Ascending aorta (tissue), 2 donors: ENCODE results near the gene MKNK2. TPM values are rescaled to one million over a fixed set of nuclear protein-coding genes. Genes with fewer than 3 reads are reported as not detected.

Source experiments
- DNase-seq, 2 donors: peaks; one replicate each; pipeline ENCODE4 v3.0.0-alpha.2; 2019; ENCODE audit warnings: low spot score in 2 of 2
- H3K27ac ChIP-seq, 2 donors: fragments of 200-600 bp; sonication (generic); one replicate each; pipeline ENCODE4 v1.5.1; 2016 to 2017; ENCODE audit warnings: mild to moderate bottlenecking in 1 of 2
- H3K27me3 ChIP-seq: fragments of 200-600 bp; sonication (generic); one replicate; pipeline ENCODE4 v1.5.1; 2017
- H3K36me3 ChIP-seq, 2 donors: fragments of 200-600 bp; sonication (generic); one replicate each; pipeline ENCODE4 v1.5.1; 2016
- H3K4me1 ChIP-seq, 2 donors: fragments of 200-600 bp; sonication (generic); one replicate each; pipeline ENCODE4 v1.5.1; 2016 to 2017; ENCODE audit warnings: mild to moderate bottlenecking in 1 of 2
- H3K4me3 ChIP-seq, 2 donors: fragments of 200-600 bp; sonication (generic); one replicate each; pipeline ENCODE4 v1.5.1; 2016 to 2017; ENCODE audit warnings: mild to moderate bottlenecking in 1 of 2
- H3K9me3 ChIP-seq, 2 donors: fragments of 200-600 bp; sonication (generic); one replicate each; pipeline ENCODE4 v1.5.1; 2016
- CTCF ChIP-seq, 3 experiments: fragments of 200-600 bp in 2 of 3; fragments of 450-650 bp in 1 of 3; sonication (generic) in 2 of 3; IDR thresholded peaks; one replicate each; pipeline ENCODE4 v1.5.1; 2016 to 2019; ENCODE audit warnings: antibody characterized with exemption in 3 of 3, mild to moderate bottlenecking in 1 of 3, moderate library complexity in 1 of 3
- intact Hi-C: fragments of 100-400 bp; cut with DNase I; formaldehyde crosslinking; loops from one replicate; pipeline ENCODE4 v1.15.1; 2023
- total RNA-seq: library from RNA; depleted of rRNA; stranded (reverse); fragments of >200 nt; gene quantifications from one replicate; pipeline ENCODE4 v1.1.0, GENCODE V29; 2016

MKNK2 gene
- total RNA-seq, 1 donor from 2014 or later, result 228 TPM

- Histone ChIP-seq H3K36me3 (no peaks in the 10 kb centered on the region), H3K9me3 (no peaks in the 10 kb centered on the region), H3K27me3 (no peaks in the 10 kb centered on the region), H3K4me1 (peaks cover 5 to 22% of the 10 kb centered on the region in 2 donors), H3K27ac (peak overlapping the region; percentile 50 to 53), H3K4me3 (no peak overlapping the region)
- intact Hi-C loops, result loop anchor here (1.0 kb wide), 1 partner anchor 46 kb away; no protein-coding TSS in a partner anchor
- TF ChIP-seq CTCF (IDR thresholded peaks at IDR 0.05), result no peak
- no peak for DNase-seq
Observed at GRCh38 chr19:2064788-2065524, 13.9 kb upstream of the MKNK2 start.

- intact Hi-C loops, result no loop called here
- peak overlapping the region; percentile 50 to 53 for H3K27ac ChIP-seq
- H3K27me3 ChIP-seq, result no peaks in the 10 kb centered on the region
- peaks cover 9 to 22% of the 10 kb centered on the region in 2 donors for H3K4me1 ChIP-seq
- H3K9me3 ChIP-seq, result no peaks in the 10 kb centered on the region
- no peak for TF ChIP-seq CTCF (IDR thresholded peaks at IDR 0.05)
- DNase-seq, result no peak
- no peaks in the 10 kb centered on the region for H3K36me3 ChIP-seq
- no peak overlapping the region for H3K4me3 ChIP-seq
Observed at GRCh38 chr19:2064395-2064787, 13.3 kb upstream of the MKNK2 start.

- intact Hi-C loops, result no loop called here
- Histone ChIP-seq H3K4me3 (no peak overlapping the region), H3K27ac (no peak overlapping the region), H3K36me3 (no peaks in the 10 kb centered on the region), H3K4me1 (peaks cover 12 to 27% of the 10 kb centered on the region in 2 donors), H3K9me3 (no peaks in the 10 kb centered on the region), H3K27me3 (no peaks in the 10 kb centered on the region)
- DNase-seq, result no peak
- TF ChIP-seq CTCF (IDR thresholded peaks at IDR 0.05), result no peak
Observed at GRCh38 chr19:2063824-2064223, 12.8 kb upstream of the MKNK2 start.

GRCh38 chr19:2062770-2063169, 11.7 kb upstream of the MKNK2 start:
- H3K27me3 ChIP-seq, result no peaks in the 10 kb centered on the region
- no peak for TF ChIP-seq CTCF (IDR thresholded peaks at IDR 0.05)
- no peaks in the 10 kb centered on the region for H3K9me3 ChIP-seq
- no peak overlapping the region for H3K4me3 ChIP-seq
- peaks cover 12 to 30% of the 10 kb centered on the region in 2 donors for H3K4me1 ChIP-seq
- H3K27ac ChIP-seq, result no peak overlapping the region
- DNase-seq, result no peak
- intact Hi-C loops, result no loop called here
- H3K36me3 ChIP-seq, result no peaks in the 10 kb centered on the region

GRCh38 chr19:2062389-2062729, 11.3 kb upstream of the MKNK2 start:
- DNase-seq, result no peak
- no peaks in the 10 kb centered on the region for H3K27me3 ChIP-seq
- H3K36me3 ChIP-seq, result no peaks in the 10 kb centered on the region
- no peaks in the 10 kb centered on the region for H3K9me3 ChIP-seq
- H3K4me1 ChIP-seq, result peaks cover 12 to 33% of the 10 kb centered on the region in 2 donors
- TF ChIP-seq CTCF (IDR thresholded peaks at IDR 0.05), result no peak
- no peak overlapping the region for H3K27ac ChIP-seq
- H3K4me3 ChIP-seq, result peak overlapping the region in 1 of 2 donors; percentile 70
- intact Hi-C loops, result no loop called here
